Skeletal muscle tissue (tissue), 5 donors: ENCODE measurements around the gene POLD4. TPM values are rescaled to one million over a fixed set of nuclear protein-coding genes. Genes with fewer than 3 reads are reported as not detected.
A peak's percentile ranks its signal among the peaks of the same experiment; 100 is the strongest.

ENCODE experiments used
- H3K27ac ChIP-seq: one replicate; pipeline ENCODE4 v1.7.0; 2013; ENCODE audit warnings: mild to moderate bottlenecking, low read depth, low read length, inconsistent platforms
- H3K27me3 ChIP-seq, 3 donors: one replicate each; pipeline ENCODE4 v1.7.0; 2013; ENCODE audit warnings: low read length in 3 of 3; ENCODE audit not compliant: control insufficient read depth in 3 of 3, insufficient read depth in 3 of 3
- H3K36me3 ChIP-seq, 3 donors: one replicate each; pipeline ENCODE4 v1.7.0; 2013; ENCODE audit warnings: low read length in 3 of 3; ENCODE audit not compliant: control insufficient read depth in 3 of 3, insufficient read depth in 3 of 3
- H3K4me1 ChIP-seq, 3 donors: one replicate each; pipeline ENCODE4 v1.7.0; 2013; ENCODE audit warnings: low read length in 3 of 3, mild to moderate bottlenecking in 3 of 3; ENCODE audit not compliant: control insufficient read depth in 3 of 3, insufficient read depth in 3 of 3
- H3K4me3 ChIP-seq, 3 donors: one replicate each; pipeline ENCODE4 v1.7.0; 2013; ENCODE audit warnings: low read length in 3 of 3
- H3K9ac ChIP-seq, 3 donors: one replicate each; pipeline ENCODE4 v1.7.0; 2013; ENCODE audit warnings: low read length in 3 of 3, mild to moderate bottlenecking in 3 of 3, moderate library complexity in 2 of 3, low read depth in 1 of 3
- H3K9me3 ChIP-seq, 3 donors: one replicate each; pipeline ENCODE4 v1.7.0; 2013; ENCODE audit warnings: low read length in 3 of 3; ENCODE audit not compliant: control insufficient read depth in 3 of 3
- small RNA-seq: library from RNA; depleted of rRNA; stranded (forward); fragments of <200 nt; gene quantifications from one replicate; pipeline ENCODE3, GENCODE V24; 2014
- total RNA-seq: library from RNA; depleted of rRNA; stranded (reverse); fragments of >200 nt; gene quantifications from one replicate; pipeline ENCODE4 v1.2.3, GENCODE V29; 2014
- donor health status: Osteomylitis.

The POLD4 gene
- total RNA-seq, 1 donor from 2014 or later: 14.6 TPM

GRCh38 chr11:67303132-67303834 is 50.1 kb downstream of the POLD4 start, which contains the start of gene SSH3:
Gene SSH3 (plus strand): TSS chr11:67303530. CDS start chr11:67303626, 96 bp downstream.
- Histone ChIP-seq H3K9me3 (no peaks in the 10 kb centered on the region), H3K4me1 (peaks cover 22 to 30% (median 25%) of the 10 kb centered on the region in 3 donors), H3K27ac (peak within 1 kb of the TSS; percentile 93), H3K36me3 (peaks cover 21 to 22% (median 21%) of the 10 kb centered on the region in 3 donors), H3K9ac (peak within 1 kb of the TSS; percentile 86 to 89 (median 86)), H3K27me3 (no peaks in the 10 kb centered on the region), H3K4me3 (peak within 1 kb of the TSS; percentile 78 to 87 (median 85))

GRCh38 chr11:67302571-67303131 is 50.7 kb downstream of the POLD4 start:
- peaks cover 22 to 30% (median 25%) of the 10 kb centered on the region in 3 donors for H3K4me1 ChIP-seq
- H3K27ac ChIP-seq: peak overlapping the region; percentile 93
- no peaks in the 10 kb centered on the region for H3K27me3 ChIP-seq
- H3K9me3 ChIP-seq: no peaks in the 10 kb centered on the region
- peak overlapping the region; percentile 86 to 89 (median 86) for H3K9ac ChIP-seq
- H3K36me3 ChIP-seq: peaks cover 18 to 21% (median 20%) of the 10 kb centered on the region in 3 donors
- H3K4me3 ChIP-seq: peak overlapping the region; percentile 78 to 87 (median 85)

- Histone ChIP-seq H3K4me3 (peak overlapping the region; percentile 78 to 87 (median 85)), H3K4me1 (peaks cover 22 to 30% (median 25%) of the 10 kb centered on the region in 3 donors), H3K9ac (peak overlapping the region; percentile 86 to 89 (median 86)), H3K36me3 (peaks cover 15 to 20% (median 16%) of the 10 kb centered on the region in 3 donors), H3K27me3 (no peaks in the 10 kb centered on the region), H3K9me3 (no peaks in the 10 kb centered on the region), H3K27ac (peak overlapping the region; percentile 93)
Observed at GRCh38 chr11:67301951-67302516, 51.3 kb downstream of the POLD4 start.

GRCh38 chr11:67301313-67301921 is 51.9 kb downstream of the POLD4 start:
- Histone ChIP-seq H3K9me3 (no peaks in the 10 kb centered on the region), H3K27me3 (no peaks in the 10 kb centered on the region), H3K4me1 (peaks cover 22 to 30% (median 25%) of the 10 kb centered on the region in 3 donors), H3K9ac (peak overlapping the region; percentile 73 to 89 (median 86)), H3K36me3 (peaks cover 15 to 20% (median 16%) of the 10 kb centered on the region in 3 donors), H3K27ac (peak overlapping the region; percentile 93), H3K4me3 (peak overlapping the region in 2 of 3 donors; percentile 49 to 87)

Small RNAs within 50 kb of the gene (small RNA-seq; reads per million reads assigned to genes)
- not detected for gene RN7SKP239
- gene RNU6-1238P: not detected

Other genes with a start within 250 kb of the POLD4 start
- gene KDM2A, start 234.3 kb downstream of the POLD4 start, total RNA-seq: 43.8 TPM
- gene GRK2, start 87.1 kb downstream of the POLD4 start, total RNA-seq: 27.7 TPM
- gene ANKRD13D, start 64.2 kb downstream of the POLD4 start, total RNA-seq: 12.5 TPM
- gene SSH3, start 50.0 kb downstream of the POLD4 start, total RNA-seq: 6.8 TPM
- gene CLCF1, start 20.1 kb upstream of the POLD4 start, total RNA-seq: 1.0 TPM
- 2.6 TPM for gene RAD9A, start 38.4 kb upstream of the POLD4 start, total RNA-seq
- gene PPP1CA, start 48.3 kb upstream of the POLD4 start, total RNA-seq: 163 TPM
- 1.0 TPM for gene TBC1D10C, start 50.5 kb upstream of the POLD4 start, total RNA-seq
- gene CARNS1, start 62.1 kb upstream of the POLD4 start, total RNA-seq: 17.2 TPM
- 23.5 TPM for gene RPS6KB2, start 74.9 kb upstream of the POLD4 start, total RNA-seq
- gene PTPRCAP, start 84.1 kb upstream of the POLD4 start, total RNA-seq: not detected
- 34.4 TPM for gene CORO1B, start 89.9 kb upstream of the POLD4 start, total RNA-seq
- gene GPR152, start 99.2 kb upstream of the POLD4 start, total RNA-seq: not detected
- gene CABP4, start 101.8 kb upstream of the POLD4 start, total RNA-seq: 0.52 TPM
- 17.2 TPM for gene TMEM134, start 115.7 kb upstream of the POLD4 start, total RNA-seq
- gene AIP, start 129.5 kb upstream of the POLD4 start, total RNA-seq: 84.5 TPM
- 5.7 TPM for gene PITPNM1, start 151.8 kb upstream of the POLD4 start, total RNA-seq
- 2.6 TPM for gene CDK2AP2, start 154.6 kb upstream of the POLD4 start, total RNA-seq
- not detected for gene CABP2, start 169.9 kb upstream of the POLD4 start, total RNA-seq
- 293 TPM for gene GSTP1, start 230.3 kb upstream of the POLD4 start, total RNA-seq